Measurements from ENCODE around the gene PLN.
A peak's percentile ranks its signal among the peaks of the same experiment; 100 is the strongest.

PLN gene

GRCh38 chr6:118548136-118548535 lies at the start of gene PLN:
PLN (plus strand) TSS chr6:118548296; CDS start chr6:118558922, 10,626 bp downstream.
- no peak for DNase-seq (ENCODE audit: low spot score)

DNA sequence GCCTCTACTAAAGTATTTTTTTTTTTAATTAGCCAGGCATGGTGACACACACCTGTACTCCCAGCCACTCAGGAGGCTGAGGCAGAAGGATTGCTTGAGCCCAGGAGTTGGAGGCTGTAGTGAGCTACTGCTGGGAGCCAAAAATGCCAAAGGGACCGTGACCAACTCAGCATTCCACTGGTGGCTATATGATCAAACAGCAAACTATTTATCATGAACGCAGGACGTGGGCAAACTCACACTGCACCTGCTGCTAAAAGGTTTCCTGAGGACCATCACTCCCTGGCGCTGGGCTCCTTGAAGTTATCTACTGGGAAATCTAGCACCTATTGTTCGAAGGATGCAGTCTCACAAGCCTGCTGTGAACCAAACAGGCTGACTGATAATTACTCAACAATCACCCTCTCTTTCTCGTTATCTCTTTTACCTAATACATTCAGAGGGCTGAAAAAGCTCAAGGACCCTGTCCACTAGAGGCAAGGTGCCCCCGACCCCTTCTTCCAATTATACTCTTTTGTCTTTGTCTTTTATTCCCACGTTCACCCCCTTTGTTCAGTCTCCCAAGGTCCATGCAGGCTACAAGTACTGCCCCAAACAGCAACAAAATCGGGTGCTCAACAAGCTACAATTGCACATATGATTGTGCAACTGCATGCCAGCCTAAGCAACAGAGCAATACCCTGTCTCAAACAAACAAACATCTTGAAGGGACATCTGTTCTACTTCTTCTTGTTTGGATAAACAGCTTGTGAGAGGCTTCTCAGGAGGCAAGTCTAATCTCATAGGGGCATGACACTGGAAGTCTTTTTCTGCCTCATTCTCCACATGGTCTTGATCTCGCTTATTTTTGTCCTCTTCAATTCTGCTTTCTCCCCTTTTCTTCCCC lies 47.7 kb upstream of the PLN start:
- no peak for DNase-seq (ENCODE audit: low spot score)

DNA sequence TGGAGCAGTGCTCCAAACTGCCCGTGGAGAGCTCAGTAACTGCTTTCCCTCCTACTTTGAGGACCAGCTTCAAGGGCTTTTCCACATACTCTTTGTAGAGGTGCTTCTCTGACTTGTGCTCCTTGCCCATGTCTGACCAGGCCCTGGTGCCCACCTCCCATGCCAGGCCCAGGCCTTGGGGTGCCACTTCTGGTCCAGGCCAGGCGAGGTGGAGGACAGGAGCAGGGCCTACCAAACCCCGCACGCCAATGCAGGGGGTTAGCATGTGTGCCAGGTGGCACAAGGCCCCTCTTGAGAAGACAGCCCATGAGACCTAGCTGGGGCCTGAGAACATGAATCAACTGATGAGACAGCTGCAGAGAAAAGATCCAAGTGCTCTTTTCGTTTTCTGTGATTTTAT lies 47.0 kb upstream of the PLN start:
- no peak for DNase-seq (ENCODE audit: low spot score)

GRCh38 chr6:118501765-118502164 lies 46.3 kb upstream of the PLN start:
- DNase-seq (ENCODE audit: low spot score): no peak

GRCh38 chr6:118502169-118502568 lies 45.9 kb upstream of the PLN start:
- DNase-seq (ENCODE audit: low spot score): no peak

GRCh38 chr6:118504611-118505010 lies 43.5 kb upstream of the PLN start:
- DNase-seq (ENCODE audit: low spot score): no peak

GRCh38 chr6:118505656-118506055 lies 42.4 kb upstream of the PLN start:
- no peak for DNase-seq (ENCODE audit: low spot score)

GRCh38 chr6:118506071-118506638 lies 41.9 kb upstream of the PLN start:
- no peak for DNase-seq (ENCODE audit: low spot score)

- DNase-seq (ENCODE audit: low spot score): no peak
Measured at GRCh38 chr6:118507636-118508035, 40.5 kb upstream of the PLN start.

DNA sequence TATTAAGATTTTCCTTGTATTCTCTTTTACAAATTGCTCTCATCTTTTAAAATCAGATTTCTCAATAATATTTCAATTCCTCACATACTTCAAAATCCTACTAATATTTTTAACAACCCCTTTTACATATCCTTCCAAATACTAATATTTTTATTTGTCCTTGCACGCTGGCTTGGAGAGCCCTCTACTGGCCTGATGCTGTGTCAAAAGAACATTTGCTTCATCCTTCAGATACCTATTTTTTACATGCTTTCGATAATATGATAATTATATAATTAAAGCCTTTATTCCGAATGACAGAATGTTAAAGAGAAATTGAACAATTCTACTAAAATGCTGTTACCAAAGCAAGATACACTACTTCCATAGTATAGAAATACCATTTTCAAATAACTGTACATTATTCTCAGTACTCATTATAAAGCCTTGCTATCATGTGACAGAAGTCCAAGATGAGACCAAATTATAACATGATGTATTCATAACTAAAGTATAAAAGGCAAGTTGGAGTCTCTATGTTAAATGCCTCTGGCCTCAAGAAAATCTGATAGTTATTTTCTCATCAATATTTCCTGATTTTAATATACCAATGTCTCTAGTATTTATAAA lies 39.0 kb upstream of the PLN start:
- peak; percentile 64 for DNase-seq (ENCODE audit: low spot score)

DNA sequence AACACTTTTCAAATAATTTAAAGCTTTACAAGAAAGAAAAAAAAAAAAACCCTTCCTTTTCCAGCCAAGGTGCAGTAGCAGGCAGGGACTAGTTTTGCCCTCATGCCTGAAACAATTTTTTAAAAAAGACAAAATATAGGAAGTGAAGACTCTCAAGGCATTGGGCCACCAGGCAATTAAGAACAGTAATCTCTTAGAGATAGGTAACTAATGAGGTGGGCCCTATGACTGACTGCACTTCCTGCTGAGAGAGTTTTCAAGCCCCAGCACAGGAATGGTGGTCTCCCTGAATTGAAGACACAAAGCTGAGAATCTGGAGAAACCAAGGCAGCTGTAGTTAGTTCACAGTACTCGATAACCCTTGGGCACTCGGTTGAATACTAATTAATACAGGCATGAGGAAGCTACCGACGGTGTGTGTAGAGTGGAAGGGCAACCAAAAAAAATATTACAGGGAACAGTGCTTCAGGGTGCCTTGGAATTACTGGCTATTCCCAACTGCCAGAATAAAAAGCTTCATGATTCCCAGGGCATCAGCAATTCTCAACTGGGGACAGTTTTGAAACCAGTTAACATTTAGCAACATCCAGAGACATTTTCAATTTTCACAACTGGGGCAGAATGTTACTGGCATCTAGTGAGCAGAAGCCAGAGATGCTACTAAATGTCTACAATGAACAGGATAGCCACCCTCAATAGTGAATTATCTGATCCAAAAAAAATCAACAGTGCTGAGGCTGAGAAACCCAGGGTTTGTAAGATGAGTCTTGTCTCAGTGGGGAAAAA lies 36.0 kb upstream of the PLN start:
- no peak for DNase-seq (ENCODE audit: low spot score)

DNA sequence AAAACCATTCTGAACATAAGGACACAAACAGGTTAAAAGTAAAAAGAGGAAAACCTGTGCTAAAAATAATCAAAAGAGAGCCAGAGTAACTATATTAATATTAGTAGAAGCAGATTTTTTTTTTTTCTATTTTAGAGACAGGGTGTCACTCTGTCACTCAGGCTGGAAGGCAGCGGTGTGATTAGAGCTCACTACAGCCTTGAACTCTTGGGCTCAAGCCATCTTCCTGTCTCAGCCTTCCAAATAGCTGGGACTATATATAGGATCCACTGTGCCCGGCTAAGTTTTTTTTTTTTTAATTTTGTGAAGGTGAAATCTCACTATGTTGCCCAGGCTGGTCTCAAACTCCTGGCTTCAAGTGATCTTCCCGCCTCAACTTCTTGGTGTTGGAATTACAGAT lies 33.4 kb upstream of the PLN start:
- DNase-seq (ENCODE audit: low spot score): no peak

- DNase-seq (ENCODE audit: low spot score): no peak
Measured at GRCh38 chr6:118522422-118522821, 25.7 kb upstream of the PLN start.

- no peak for DNase-seq (ENCODE audit: low spot score)
Measured at GRCh38 chr6:118523216-118523615, 24.9 kb upstream of the PLN start.

- no peak for DNase-seq (ENCODE audit: low spot score)
Measured at GRCh38 chr6:118524686-118525085, 23.4 kb upstream of the PLN start.

- DNase-seq (ENCODE audit: low spot score): no peak
Measured at GRCh38 chr6:118525913-118526780, 21.9 kb upstream of the PLN start.

- DNase-seq (ENCODE audit: low spot score): no peak
Measured at GRCh38 chr6:118528129-118528528, 20.0 kb upstream of the PLN start.

DNA sequence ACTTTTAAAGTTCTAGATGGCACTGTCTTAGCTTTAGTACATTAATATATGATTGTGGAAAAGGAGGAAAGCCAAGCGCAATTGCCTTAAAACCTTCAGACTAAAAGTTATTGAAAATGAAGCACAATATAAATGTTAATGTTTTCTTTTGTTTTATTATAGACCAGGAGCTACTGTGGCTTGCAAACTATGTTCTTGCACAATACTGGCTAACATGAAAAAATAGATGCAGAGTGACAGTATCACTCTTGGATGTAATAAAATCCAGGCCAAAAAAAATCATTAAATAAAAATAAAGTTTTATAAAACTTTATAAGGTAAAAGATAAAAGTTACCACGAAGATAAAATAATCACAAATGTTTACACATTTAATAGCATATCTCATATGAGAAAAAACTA lies 18.3 kb upstream of the PLN start:
- DNase-seq (ENCODE audit: low spot score): no peak

DNA sequence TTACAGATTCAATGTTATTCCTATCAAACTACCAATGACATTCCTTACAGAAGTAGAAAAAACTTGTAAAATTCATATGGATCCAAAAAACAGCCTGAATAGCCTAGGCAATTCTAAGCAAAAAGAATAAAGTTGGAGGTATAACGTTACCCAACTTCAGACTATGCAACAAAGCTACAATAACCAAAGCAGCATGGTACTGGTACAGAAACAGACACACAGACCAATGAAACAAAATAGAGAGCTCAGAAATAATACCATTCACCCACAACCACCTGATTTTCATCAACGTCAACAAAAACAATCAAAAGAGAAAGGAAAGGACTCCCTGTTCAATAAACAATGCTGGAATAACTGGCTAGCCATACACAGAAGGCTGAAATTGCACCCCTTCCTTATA lies 17.2 kb upstream of the PLN start:
- no peak for DNase-seq (ENCODE audit: low spot score)

DNA sequence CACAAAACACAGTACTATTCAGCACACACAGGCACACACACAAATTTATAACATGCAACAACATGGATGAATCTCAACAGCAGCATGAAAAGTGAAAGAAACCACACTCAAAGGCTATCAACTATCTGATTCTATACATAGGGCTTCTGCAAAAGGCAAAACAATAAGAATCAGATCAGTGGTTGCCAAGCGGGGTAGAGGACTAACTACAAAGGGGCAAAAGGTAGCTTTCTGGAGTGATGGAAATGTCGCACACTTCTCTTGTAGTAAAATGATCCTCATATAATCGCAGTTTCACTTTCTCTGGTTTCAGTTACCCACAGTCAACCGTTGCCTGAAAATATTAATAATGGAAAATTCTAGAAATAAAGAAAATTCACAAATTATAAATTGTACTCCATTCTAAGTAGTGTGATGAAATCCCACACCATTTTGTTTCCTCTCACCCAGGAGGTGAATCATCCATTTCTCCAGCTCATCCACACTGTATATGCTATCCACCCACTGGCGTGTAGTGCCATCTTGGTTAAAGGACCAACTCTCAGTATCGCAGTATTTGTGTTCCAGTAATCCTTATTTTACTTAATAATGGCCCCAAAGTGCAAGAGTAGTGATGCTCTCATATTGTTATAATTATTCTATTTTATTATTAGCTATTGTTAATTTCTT lies 12.8 kb upstream of the PLN start:
- DNase-seq (ENCODE audit: low spot score): no peak

- DNase-seq (ENCODE audit: low spot score): no peak
Measured at GRCh38 chr6:118536478-118536877, 11.6 kb upstream of the PLN start.

Data from Ammon's horn (tissue), 1 donor.